Smooth muscle cell (in vitro differentiated cells): ENCODE measurements around the gene MYOD1. TPM values are rescaled to one million over a fixed set of nuclear protein-coding genes. Genes with fewer than 3 reads are reported as not detected.

Experiments
- DNase-seq: peaks from one replicate; lab custom pipeline; 2025; ENCODE audit not compliant: unreplicated experiment; lab: John Stamatoyannopoulos, UW
- H2AFZ ChIP-seq: fragments of 200-600 bp; sonication (generic); 2 replicates; pipeline ENCODE4 v1.6.0; 2016; ENCODE audit warnings: antibody characterized with exemption, low read depth, mild to moderate bottlenecking
- H3F3A ChIP-seq: fragments of 200-600 bp; sonication (generic); 2 replicates; pipeline ENCODE4 v1.6.0; 2017; ENCODE audit warnings: antibody characterized with exemption, low read depth
- H3K27ac ChIP-seq: fragments of 200-600 bp; sonication (generic); 2 replicates; pipeline ENCODE4 v1.5.1; 2016; ENCODE audit warnings: low read depth, mild to moderate bottlenecking
- H3K27me3 ChIP-seq: fragments of 200-600 bp; sonication (generic); 2 replicates; pipeline ENCODE4 v1.6.1; 2016; ENCODE audit warnings: low read depth, mild to moderate bottlenecking
- H3K36me3 ChIP-seq: fragments of 200-600 bp; sonication (generic); 2 replicates; pipeline ENCODE4 v1.5.1; 2016; ENCODE audit warnings: low read depth
- H3K4me1 ChIP-seq: fragments of 200-600 bp; sonication (generic); 2 replicates; pipeline ENCODE4 v1.5.1; 2016; ENCODE audit warnings: low read depth
- H3K4me2 ChIP-seq: fragments of 200-600 bp; sonication (generic); 2 replicates; pipeline ENCODE4 v1.6.0; 2016; ENCODE audit warnings: mild to moderate bottlenecking
- H3K4me3 ChIP-seq: fragments of 200-600 bp; sonication (generic); 2 replicates; pipeline ENCODE4 v1.5.1; 2016; ENCODE audit warnings: mild to moderate bottlenecking
- H3K79me2 ChIP-seq: fragments of 200-600 bp; sonication (generic); 2 replicates; pipeline ENCODE4 v1.6.0; 2016; ENCODE audit warnings: low read depth, mild to moderate bottlenecking
- H3K9ac ChIP-seq: fragments of 200-600 bp; sonication (generic); 2 replicates; pipeline ENCODE4 v1.6.0; 2016; ENCODE audit warnings: low read depth
- H3K9me3 ChIP-seq: fragments of 200-600 bp; sonication (generic); replicated peaks from 2 replicates; pipeline ENCODE4 v1.5.1; 2016; ENCODE audit warnings: low read depth
- H4K20me1 ChIP-seq: fragments of 200-600 bp; sonication (generic); 2 replicates; pipeline ENCODE4 v1.6.0; 2016; ENCODE audit warnings: low read depth
- CTCF ChIP-seq: fragments of 200-600 bp; sonication (generic); IDR thresholded peaks from 2 replicates; pipeline ENCODE4 v1.5.1; 2017; ENCODE audit warnings: borderline replicate concordance, mild to moderate bottlenecking, antibody characterized with exemption; ENCODE audit not compliant: insufficient read depth, poor library complexity, severe bottlenecking
- WGBS: methylation state at CpG from one replicate; pipeline ENCODE4 v1.1.7; 2016; ENCODE audit warnings: low lambda C conversion rate; 5-methylcytosine and 5-hydroxymethylcytosine counted together
- polyA plus RNA-seq: library from polyadenylated mRNA; unstranded; fragments of >200 nt; fragmentation: Nextera tagmentation; extraction: Ambion mirVana; gene quantifications from 2 replicates; pipeline ENCODE4 v1.2.1, GENCODE V29; 2016
- total RNA-seq: library from RNA; depleted of rRNA; stranded (reverse); fragments of >200 nt; gene quantifications from 2 replicates; pipeline ENCODE4 v1.2.3, GENCODE V29; 2014

Gene MYOD1
- total and polyA plus RNA-seq, 2 experiments from 2014 or later, result not detected

DNA sequence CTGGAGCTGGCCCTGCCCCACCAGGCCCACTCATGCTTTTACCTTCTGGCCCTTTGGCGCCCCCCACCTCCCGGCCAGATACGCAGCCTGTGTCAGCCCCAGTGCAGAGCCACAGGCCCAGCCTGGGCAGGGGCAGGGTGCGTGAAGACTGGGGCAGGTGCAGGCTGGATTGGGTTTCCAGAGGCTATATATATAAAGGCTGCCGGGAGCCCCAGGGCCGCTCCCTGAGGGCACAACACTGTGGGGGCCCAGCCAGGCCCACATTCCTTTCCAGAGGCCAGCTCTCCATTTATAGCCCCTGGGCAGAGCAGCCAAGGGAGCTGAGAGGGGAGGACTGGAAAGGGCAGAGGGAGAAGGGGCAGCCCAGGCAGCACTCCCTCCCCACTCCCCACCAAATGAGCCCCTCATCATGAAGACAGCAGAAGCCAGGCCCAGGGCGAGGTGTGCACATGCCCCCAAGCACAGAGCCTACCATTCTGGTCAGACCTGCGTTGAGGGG is 5.0 kb upstream of the MYOD1 start:
- Histone ChIP-seq H3K36me3 (no peaks in the 10 kb centered on the region), H3K79me2 (no peaks in the 10 kb centered on the region), H4K20me1 (no peaks in the 10 kb centered on the region), H3K27ac (no peak overlapping the region), H3K4me1 (no peaks in the 10 kb centered on the region), H3K9me3 (no peaks in the 10 kb centered on the region), H3K4me3 (no peak overlapping the region), H3F3A (no peaks in the 10 kb centered on the region), H3K27me3 (peaks cover 93% of the 10 kb centered on the region), H3K9ac (no peak overlapping the region), H2AFZ (no peak overlapping the region), H3K4me2 (no peak overlapping the region)
- TF ChIP-seq CTCF, result no peak
- DNase-seq, result no peak
- WGBS, result 51% methylated on average over 8 of the region's 8 CpGs

DNA sequence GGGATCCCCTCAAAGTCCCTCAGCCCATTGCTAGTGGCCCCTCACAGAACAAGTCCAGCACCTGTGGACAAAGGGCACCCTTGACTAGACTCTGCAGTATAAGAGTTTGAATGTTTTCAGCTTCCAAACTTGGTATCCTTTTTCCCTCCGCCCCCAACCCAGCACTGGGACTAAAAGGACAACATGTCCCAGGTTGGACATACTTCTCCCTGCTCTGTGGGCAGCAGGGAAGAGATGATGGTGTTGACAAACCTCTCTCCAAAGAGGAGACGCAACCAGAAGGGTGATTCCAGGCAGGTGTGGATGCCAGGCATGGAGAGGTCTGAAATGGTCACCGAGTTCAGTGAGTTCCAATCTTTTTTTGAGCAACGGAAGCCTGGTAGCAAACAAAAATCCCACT is 4.5 kb upstream of the MYOD1 start:
- no peak for DNase-seq
- H2AFZ ChIP-seq, result no peak overlapping the region
- TF ChIP-seq CTCF, result no peak
- no peaks in the 10 kb centered on the region for H3K9me3 ChIP-seq
- H3K9ac ChIP-seq, result no peak overlapping the region
- no peak overlapping the region for H3K4me3 ChIP-seq
- H4K20me1 ChIP-seq, result no peaks in the 10 kb centered on the region
- 87% methylated on average over 4 of the region's 4 CpGs for WGBS
- H3K4me1 ChIP-seq, result no peaks in the 10 kb centered on the region
- H3K27me3 ChIP-seq, result peaks cover 94% of the 10 kb centered on the region
- H3K79me2 ChIP-seq, result no peaks in the 10 kb centered on the region
- no peaks in the 10 kb centered on the region for H3F3A ChIP-seq
- H3K27ac ChIP-seq, result no peak overlapping the region
- no peak overlapping the region for H3K4me2 ChIP-seq
- H3K36me3 ChIP-seq, result no peaks in the 10 kb centered on the region

- 73% methylated on average over 2 of the region's 2 CpGs for WGBS
- Histone ChIP-seq H3K9me3 (no peaks in the 10 kb centered on the region), H3K4me3 (no peak overlapping the region), H3K4me1 (no peaks in the 10 kb centered on the region), H3K4me2 (no peak overlapping the region), H2AFZ (no peak overlapping the region), H3K9ac (no peak overlapping the region), H3K79me2 (no peaks in the 10 kb centered on the region), H3K27ac (no peak overlapping the region), H3K27me3 (peaks cover 100% of the 10 kb centered on the region), H3K36me3 (no peaks in the 10 kb centered on the region), H3F3A (no peaks in the 10 kb centered on the region), H4K20me1 (no peaks in the 10 kb centered on the region)
- TF ChIP-seq CTCF, result no peak
- no peak for DNase-seq
Observed at GRCh38 chr11:17716807-17717206, 2.6 kb upstream of the MYOD1 start.

GRCh38 chr11:17718015-17718414 is 1.4 kb upstream of the MYOD1 start:
- Histone ChIP-seq H3F3A (no peaks in the 10 kb centered on the region), H3K27ac (no peak overlapping the region), H3K36me3 (no peaks in the 10 kb centered on the region), H3K9me3 (no peaks in the 10 kb centered on the region), H2AFZ (no peak overlapping the region), H3K79me2 (no peaks in the 10 kb centered on the region), H4K20me1 (no peaks in the 10 kb centered on the region), H3K4me1 (no peaks in the 10 kb centered on the region), H3K27me3 (peaks cover 100% of the 10 kb centered on the region), H3K4me2 (no peak overlapping the region), H3K9ac (no peak overlapping the region), H3K4me3 (no peak overlapping the region)
- 73% methylated on average over 7 of the region's 7 CpGs for WGBS
- TF ChIP-seq CTCF, result no peak
- no peak for DNase-seq
